ENCODE data around the gene ARHGAP4.

Gene ARHGAP4

GRCh38 chrX:153913211-153913610, 12.9 kb downstream of the ARHGAP4 start:
- no peak overlapping the region for H3K4me3 ChIP-seq (ENCODE audit: control insufficient read depth, low read depth, low read length)
- DNase-seq (ENCODE audit: low read depth) = no peak
- no peak for TF ChIP-seq CTCF (IDR thresholded peaks at IDR 0.05; ENCODE audit: control insufficient read depth, insufficient read depth, low read depth, low read length, missing control alignments)

- no peak for DNase-seq (ENCODE audit: low read depth)
- H3K4me3 ChIP-seq (ENCODE audit: control insufficient read depth, low read depth, low read length) = no peak overlapping the region
- no peak for TF ChIP-seq CTCF (IDR thresholded peaks at IDR 0.05; ENCODE audit: control insufficient read depth, insufficient read depth, low read depth, low read length, missing control alignments)
Measured at GRCh38 chrX:153911798-153912197, 14.3 kb downstream of the ARHGAP4 start.

- H3K4me3 ChIP-seq (ENCODE audit: control insufficient read depth, low read depth, low read length) = no peak overlapping the region
- TF ChIP-seq CTCF (IDR thresholded peaks at IDR 0.05; ENCODE audit: control insufficient read depth, insufficient read depth, low read depth, low read length, missing control alignments) = no peak
- no peak for DNase-seq (ENCODE audit: low read depth)
Measured at GRCh38 chrX:153910446-153910845, 15.6 kb downstream of the ARHGAP4 start.

GRCh38 chrX:153909980-153910360, 16.1 kb downstream of the ARHGAP4 start:
- no peak for TF ChIP-seq CTCF (IDR thresholded peaks at IDR 0.05; ENCODE audit: control insufficient read depth, insufficient read depth, low read depth, low read length, missing control alignments)
- no peak for DNase-seq (ENCODE audit: low read depth)

GRCh38 chrX:153909024-153909979, 16.8 kb downstream of the ARHGAP4 start:
- DNase-seq (ENCODE audit: low read depth) = no peak
- H3K4me3 ChIP-seq (ENCODE audit: control insufficient read depth, low read depth, low read length) = no peak overlapping the region
- no peak for TF ChIP-seq CTCF (IDR thresholded peaks at IDR 0.05; ENCODE audit: control insufficient read depth, insufficient read depth, low read depth, low read length, missing control alignments)

More at GRCh38 chrX:153909980-153910360, 16.1 kb downstream of the ARHGAP4 start:
- H3K4me3 ChIP-seq (ENCODE audit: control insufficient read depth, low read depth, low read length) = no peak overlapping the region

- no peak for DNase-seq (ENCODE audit: low read depth)
- no peak overlapping the region for H3K4me3 ChIP-seq (ENCODE audit: control insufficient read depth, low read depth, low read length)
- no peak for TF ChIP-seq CTCF (IDR thresholded peaks at IDR 0.05; ENCODE audit: control insufficient read depth, insufficient read depth, low read depth, low read length, missing control alignments)
Measured at GRCh38 chrX:153908219-153908860, 17.7 kb downstream of the ARHGAP4 start.

Measured in AG09309 (cell line).